Glutamatergic neuron (in vitro differentiated cells): Measurements from ENCODE around the gene EPB41L3. TPM values are rescaled to one million over a fixed set of nuclear protein-coding genes. Genes with fewer than 3 reads are reported as not detected.

Experiments
- DNase-seq: peaks from one replicate; pipeline ENCODE4 v3.0.0; 2022
- H3K27ac Mint-ChIP-seq: one replicate; pipeline ENCODE4 v1.8.0; 2020; ENCODE audit warnings: mild to moderate bottlenecking, mixed read lengths, inconsistent platforms; ENCODE audit not compliant: unreplicated experiment
- H3K27me3 Mint-ChIP-seq: one replicate; pipeline ENCODE4 v1.8.0; 2020; ENCODE audit warnings: mild to moderate bottlenecking, moderate library complexity, mixed read lengths, inconsistent platforms; ENCODE audit not compliant: unreplicated experiment
- H3K36me3 Mint-ChIP-seq: one replicate; pipeline ENCODE4 v1.8.0; 2020; ENCODE audit warnings: mild to moderate bottlenecking, mixed read lengths, inconsistent platforms; ENCODE audit not compliant: unreplicated experiment
- H3K4me1 Mint-ChIP-seq: one replicate; pipeline ENCODE4 v1.8.0; 2020; ENCODE audit warnings: mild to moderate bottlenecking, low read depth, mixed read lengths, inconsistent platforms; ENCODE audit not compliant: unreplicated experiment
- H3K4me3 Mint-ChIP-seq: one replicate; pipeline ENCODE4 v1.8.0; 2020; ENCODE audit warnings: mild to moderate bottlenecking, mixed read lengths, inconsistent platforms; ENCODE audit not compliant: unreplicated experiment
- H3K9me3 Mint-ChIP-seq: one replicate; pipeline ENCODE4 v1.8.0; 2020; ENCODE audit warnings: mild to moderate bottlenecking, moderate library complexity, mixed read lengths, inconsistent platforms; ENCODE audit not compliant: unreplicated experiment
- CTCF ChIP-seq: fragments of 200-600 bp; sonication (generic); IDR thresholded peaks from one replicate; pipeline ENCODE4 v1.5.0; 2021; ENCODE audit not compliant: partially characterized antibody, unreplicated experiment
- total RNA-seq: library from RNA; stranded (reverse); fragmentation: NEBNext Ultra II Directional; extraction: Animal tissue kit (Norgen Biotek cat#: 25700); gene quantifications from one replicate; pipeline ENCODE4 v1.2.1, GENCODE V29; 2021; ENCODE audit not compliant: unreplicated experiment

EPB41L3 gene
- total RNA-seq, 1 donor from 2014 or later: 368 TPM

GRCh38 chr18:5452943-5453443 lies 90.8 kb downstream of the EPB41L3 start:
- Mint-ChIP-seq H3K36me3 (no peaks in the 10 kb centered on the region), H3K27me3 (peaks cover 2% of the 10 kb centered on the region), H3K27ac (peak overlapping the region; percentile 8), H3K9me3 (peaks cover 2% of the 10 kb centered on the region), H3K4me3 (no peak overlapping the region), H3K4me1 (peaks cover 42% of the 10 kb centered on the region)
- DNase-seq: no peak
- TF ChIP-seq CTCF: no peak

GRCh38 chr18:5451871-5452270 lies 91.9 kb downstream of the EPB41L3 start:
- TF ChIP-seq CTCF: no peak
- peaks cover 31% of the 10 kb centered on the region for H3K4me1 Mint-ChIP-seq
- H3K9me3 Mint-ChIP-seq: peaks cover 2% of the 10 kb centered on the region
- H3K27me3 Mint-ChIP-seq: peaks cover 2% of the 10 kb centered on the region
- H3K36me3 Mint-ChIP-seq: no peaks in the 10 kb centered on the region
- no peak for DNase-seq
- no peak overlapping the region for H3K4me3 Mint-ChIP-seq
- no peak overlapping the region for H3K27ac Mint-ChIP-seq

GRCh38 chr18:5451150-5451549 lies 92.6 kb downstream of the EPB41L3 start:
- H3K36me3 Mint-ChIP-seq: no peaks in the 10 kb centered on the region
- no peak overlapping the region for H3K4me3 Mint-ChIP-seq
- no peak for DNase-seq
- H3K27ac Mint-ChIP-seq: no peak overlapping the region
- H3K4me1 Mint-ChIP-seq: peaks cover 25% of the 10 kb centered on the region
- peaks cover 2% of the 10 kb centered on the region for H3K9me3 Mint-ChIP-seq
- no peak for TF ChIP-seq CTCF
- peaks cover 2% of the 10 kb centered on the region for H3K27me3 Mint-ChIP-seq

- TF ChIP-seq CTCF: no peak
- peaks cover 2% of the 10 kb centered on the region for H3K27me3 Mint-ChIP-seq
- no peaks in the 10 kb centered on the region for H3K36me3 Mint-ChIP-seq
- peaks cover 20% of the 10 kb centered on the region for H3K4me1 Mint-ChIP-seq
- H3K4me3 Mint-ChIP-seq: no peak overlapping the region
- no peak overlapping the region for H3K27ac Mint-ChIP-seq
- H3K9me3 Mint-ChIP-seq: peaks cover 2% of the 10 kb centered on the region
- DNase-seq: no peak
Observed at GRCh38 chr18:5449858-5450509, 93.8 kb downstream of the EPB41L3 start.

- Mint-ChIP-seq H3K27ac (no peak overlapping the region), H3K4me1 (peaks cover 3% of the 10 kb centered on the region), H3K27me3 (peaks cover 2% of the 10 kb centered on the region), H3K4me3 (no peak overlapping the region), H3K9me3 (no peaks in the 10 kb centered on the region), H3K36me3 (no peaks in the 10 kb centered on the region)
- TF ChIP-seq CTCF: no peak
- no peak for DNase-seq
Observed at GRCh38 chr18:5447442-5447841, 96.4 kb downstream of the EPB41L3 start.
